ENCODE measurements around the gene TMEM179. TPM values are rescaled to one million over a fixed set of nuclear protein-coding genes. Genes with fewer than 3 reads are reported as not detected.
A peak's percentile ranks its signal among the peaks of the same experiment; 100 is the strongest.

Gene TMEM179
- total and polyA plus RNA-seq, 12 donors, result 0.17 to 1.0 (median 0.39) TPM; not detected in 5

GRCh38 chr14:104611881-104612280 is 7.3 kb upstream of the TMEM179 start:
- WGBS, 2 donors, result 66 to 69% methylated on average over 8 of the region's 8 CpGs

GRCh38 chr14:104610749-104611310 is 6.3 kb upstream of the TMEM179 start:
- intact Hi-C loops (cut with DNase I), result no loop called here
- no peak overlapping the region for H3K4me3 ChIP-seq
- 60 to 61% methylated on average over 4 of the region's 4 CpGs for WGBS, 2 donors
- no peaks in the 10 kb centered on the region for H3K9me3 ChIP-seq
- TF ChIP-seq CTCF (IDR thresholded peaks at IDR 0.05), result no peak
- H3K4me1 ChIP-seq, result no peaks in the 10 kb centered on the region
- no peak overlapping the region for H3K27ac ChIP-seq
- peaks cover 0 to 36% (median 19%) of the 10 kb centered on the region in 7 donors for H3K27me3 ChIP-seq
- no peaks in the 10 kb centered on the region for H3K36me3 ChIP-seq
- no peak for DNase-seq
- ATAC-seq, result peak in 1 of 8 donors; percentile 38

More at GRCh38 chr14:104611881-104612280, 7.3 kb upstream of the TMEM179 start:
- Histone ChIP-seq H3K4me1 (no peaks in the 10 kb centered on the region), H3K27me3 (peaks cover 0 to 36% (median 12%) of the 10 kb centered on the region in 7 donors), H3K27ac (no peak overlapping the region), H3K36me3 (no peaks in the 10 kb centered on the region), H3K4me3 (no peak overlapping the region), H3K9me3 (no peaks in the 10 kb centered on the region)
- no peak for TF ChIP-seq CTCF (IDR thresholded peaks at IDR 0.05)
- DNase-seq, result no peak
- no peak for ATAC-seq
- intact Hi-C loops (cut with DNase I), result no loop called here

GRCh38 chr14:104609666-104610065 is 5.1 kb upstream of the TMEM179 start:
- DNase-seq, result no peak
- Histone ChIP-seq H3K9me3 (no peaks in the 10 kb centered on the region), H3K4me1 (no peaks in the 10 kb centered on the region), H3K27ac (no peak overlapping the region), H3K36me3 (no peaks in the 10 kb centered on the region), H3K4me3 (no peak overlapping the region), H3K27me3 (peaks cover 0 to 45% (median 24%) of the 10 kb centered on the region in 7 donors)
- intact Hi-C loops (cut with DNase I), result no loop called here
- WGBS, 2 donors, result 81 to 82% methylated on average over 7 of the region's 7 CpGs
- no peak for ATAC-seq
- TF ChIP-seq CTCF (IDR thresholded peaks at IDR 0.05), result no peak

GRCh38 chr14:104603711-104604401 is 716 bp downstream of the TMEM179 start:
- H3K9me3 ChIP-seq, result no peaks in the 10 kb centered on the region
- no peaks in the 10 kb centered on the region for H3K36me3 ChIP-seq
- H3K4me1 ChIP-seq, result peaks cover 0 to 7% (median 4%) of the 10 kb centered on the region in 9 donors
- H3K27ac ChIP-seq, result no peak overlapping the region
- no peak for TF ChIP-seq CTCF (IDR thresholded peaks at IDR 0.05)
- intact Hi-C loops (cut with DNase I), result loop anchor here in 1 of 10 donors (5.0 kb wide), 1 partner anchor 243 kb away; no protein-coding TSS in a partner anchor
- DNase-seq, result no peak
- WGBS, 2 donors, result 31 to 32% methylated on average over 31 to 32 of the region's 32 CpGs
- H3K4me3 ChIP-seq, result peak overlapping the region in 1 of 10 donors; percentile 25
- ATAC-seq, result peak in 1 of 8 donors; percentile 9
- H3K27me3 ChIP-seq, result peaks cover 0 to 80% (median 68%) of the 10 kb centered on the region in 7 donors
